ENCODE data around the gene FTL.

The FTL gene

GRCh38 chr19:49014870-49015255 is 49.8 kb downstream of the FTL start:
- no peak for DNase-seq (ENCODE audit: extremely low spot score, insufficient read length, low read depth)
- FAIRE-seq: no peak

- FAIRE-seq: no peak
- DNase-seq (ENCODE audit: extremely low spot score, insufficient read length, low read depth): no peak
Measured at GRCh38 chr19:49016067-49016839, 51.1 kb downstream of the FTL start.
